ENCODE data around the gene TRIM72. TPM values are rescaled to one million over a fixed set of nuclear protein-coding genes. Genes with fewer than 3 reads are reported as not detected.
A peak's percentile ranks its signal among the peaks of the same experiment; 100 is the strongest.

Gene TRIM72
- total RNA-seq, 2 donors from 2014 or later, result not detected

DNA sequence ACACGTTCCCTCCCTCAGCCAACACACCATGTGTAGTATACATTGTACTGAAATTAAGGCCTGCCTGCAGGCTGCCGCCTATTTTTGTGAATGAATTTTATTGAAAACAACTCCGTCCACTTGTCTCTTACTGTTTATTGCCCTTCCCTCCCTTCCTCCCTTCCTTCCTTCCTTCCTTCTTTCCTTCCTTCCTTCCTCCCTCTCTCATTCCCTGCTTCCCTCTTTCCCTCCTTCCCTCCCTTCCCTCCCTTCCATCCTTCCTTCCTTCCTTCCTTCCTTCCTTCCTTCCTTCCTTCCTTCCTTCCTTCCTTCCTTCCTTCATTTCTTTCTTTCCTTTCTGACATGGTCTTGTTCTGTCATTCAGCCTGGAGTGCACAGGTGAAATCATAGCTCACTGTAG lies 48.2 kb downstream of the TRIM72 start:
- 56 to 80% methylated on average over 3 of the region's 3 CpGs for WGBS, 2 donors
- TF ChIP-seq, protein P1, sequence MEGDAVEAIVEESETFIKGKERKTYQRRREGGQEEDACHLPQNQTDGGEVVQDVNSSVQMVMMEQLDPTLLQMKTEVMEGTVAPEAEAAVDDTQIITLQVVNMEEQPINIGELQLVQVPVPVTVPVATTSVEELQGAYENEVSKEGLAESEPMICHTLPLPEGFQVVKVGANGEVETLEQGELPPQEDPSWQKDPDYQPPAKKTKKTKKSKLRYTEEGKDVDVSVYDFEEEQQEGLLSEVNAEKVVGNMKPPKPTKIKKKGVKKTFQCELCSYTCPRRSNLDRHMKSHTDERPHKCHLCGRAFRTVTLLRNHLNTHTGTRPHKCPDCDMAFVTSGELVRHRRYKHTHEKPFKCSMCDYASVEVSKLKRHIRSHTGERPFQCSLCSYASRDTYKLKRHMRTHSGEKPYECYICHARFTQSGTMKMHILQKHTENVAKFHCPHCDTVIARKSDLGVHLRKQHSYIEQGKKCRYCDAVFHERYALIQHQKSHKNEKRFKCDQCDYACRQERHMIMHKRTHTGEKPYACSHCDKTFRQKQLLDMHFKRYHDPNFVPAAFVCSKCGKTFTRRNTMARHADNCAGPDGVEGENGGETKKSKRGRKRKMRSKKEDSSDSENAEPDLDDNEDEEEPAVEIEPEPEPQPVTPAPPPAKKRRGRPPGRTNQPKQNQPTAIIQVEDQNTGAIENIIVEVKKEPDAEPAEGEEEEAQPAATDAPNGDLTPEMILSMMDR (IDR thresholded peaks at IDR 0.05), result no peak
- no peak for TF ChIP-seq POLR2A (IDR thresholded peaks at IDR 0.05)
- no peak for DNase-seq

DNA sequence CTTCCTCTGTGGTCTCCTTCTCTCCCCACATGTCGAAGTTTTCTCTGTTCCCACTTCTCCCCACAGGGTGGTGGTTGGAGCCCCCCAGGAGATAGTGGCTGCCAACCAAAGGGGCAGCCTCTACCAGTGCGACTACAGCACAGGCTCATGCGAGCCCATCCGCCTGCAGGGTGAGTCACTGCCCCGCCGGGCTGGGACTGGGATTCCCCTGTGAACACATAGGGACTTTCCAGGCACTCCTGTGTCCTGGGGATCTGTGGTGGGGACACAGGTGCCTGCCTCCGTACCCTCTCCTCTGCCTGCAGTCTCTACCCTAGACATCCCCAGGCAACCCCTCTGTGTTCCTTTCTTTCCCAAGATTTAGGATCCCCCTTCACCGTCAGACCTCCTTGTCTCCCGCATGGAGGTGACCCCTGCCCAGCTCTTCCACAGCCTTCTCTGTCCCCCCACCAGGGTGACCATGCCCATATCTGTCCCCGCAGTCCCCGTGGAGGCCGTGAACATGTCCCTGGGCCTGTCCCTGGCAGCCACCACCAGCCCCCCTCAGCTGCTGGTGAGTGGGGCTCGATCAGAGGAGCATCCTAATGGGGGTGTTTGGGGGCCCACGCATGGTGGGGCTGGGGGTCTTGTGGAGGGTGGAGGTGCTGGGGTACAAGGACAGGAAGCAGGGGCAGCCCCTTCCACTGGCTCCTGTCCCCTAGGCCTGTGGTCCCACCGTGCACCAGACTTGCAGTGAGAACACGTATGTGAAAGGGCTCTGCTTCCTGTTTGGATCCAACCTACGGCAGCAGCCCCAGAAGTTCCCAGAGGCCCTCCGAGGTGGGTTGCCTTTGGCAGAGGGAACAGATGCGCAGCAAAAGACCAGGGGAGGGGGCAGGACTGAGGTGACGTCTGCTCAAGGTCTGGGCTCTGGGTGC lies 51.7 kb downstream of the TRIM72 start:
- H3K4me3 ChIP-seq, result no peak overlapping the region
- ATAC-seq (peak; percentile 85), DNase-seq (peak; percentile 42 to 63 (median 47))
- 42 to 51% methylated on average over 13 to 17 of the region's 20 CpGs for WGBS, 2 donors
- no peaks in the 10 kb centered on the region for H3K9me3 ChIP-seq
- peak in 2 of 3 donors; percentile 43 to 52 for TF ChIP-seq POLR2A (IDR thresholded peaks at IDR 0.05)
- TF ChIP-seq, protein P1 (IDR thresholded peaks at IDR 0.05), result no peak
- H3K27me3 ChIP-seq, result no peaks in the 10 kb centered on the region
- peak overlapping the region in 2 of 4 donors; percentile 43 to 68 for H3K27ac ChIP-seq
- H3K36me3 ChIP-seq (replicated peaks in 1 of 2; ENCODE audit: insufficient read depth in 1 of 2, low read depth in 2 of 2), result no peaks in the 10 kb centered on the region
- intact Hi-C loops (cut with DNase I), result no loop called here
- peaks cover 9% of the 10 kb centered on the region for H3K4me1 ChIP-seq

More for the DNA sequence above, 48.2 kb downstream of the TRIM72 start:
- no peaks in the 10 kb centered on the region for H3K36me3 ChIP-seq (replicated peaks in 1 of 2; ENCODE audit: insufficient read depth in 1 of 2, low read depth in 2 of 2)
- peaks cover 9% of the 10 kb centered on the region for H3K4me1 ChIP-seq
- intact Hi-C loops (cut with DNase I), result no loop called here
- H3K9me3 ChIP-seq, result no peaks in the 10 kb centered on the region
- ATAC-seq, result no peak
- H3K27ac ChIP-seq, result no peak overlapping the region
- H3K27me3 ChIP-seq, result no peaks in the 10 kb centered on the region
- no peak overlapping the region for H3K4me3 ChIP-seq

DNA sequence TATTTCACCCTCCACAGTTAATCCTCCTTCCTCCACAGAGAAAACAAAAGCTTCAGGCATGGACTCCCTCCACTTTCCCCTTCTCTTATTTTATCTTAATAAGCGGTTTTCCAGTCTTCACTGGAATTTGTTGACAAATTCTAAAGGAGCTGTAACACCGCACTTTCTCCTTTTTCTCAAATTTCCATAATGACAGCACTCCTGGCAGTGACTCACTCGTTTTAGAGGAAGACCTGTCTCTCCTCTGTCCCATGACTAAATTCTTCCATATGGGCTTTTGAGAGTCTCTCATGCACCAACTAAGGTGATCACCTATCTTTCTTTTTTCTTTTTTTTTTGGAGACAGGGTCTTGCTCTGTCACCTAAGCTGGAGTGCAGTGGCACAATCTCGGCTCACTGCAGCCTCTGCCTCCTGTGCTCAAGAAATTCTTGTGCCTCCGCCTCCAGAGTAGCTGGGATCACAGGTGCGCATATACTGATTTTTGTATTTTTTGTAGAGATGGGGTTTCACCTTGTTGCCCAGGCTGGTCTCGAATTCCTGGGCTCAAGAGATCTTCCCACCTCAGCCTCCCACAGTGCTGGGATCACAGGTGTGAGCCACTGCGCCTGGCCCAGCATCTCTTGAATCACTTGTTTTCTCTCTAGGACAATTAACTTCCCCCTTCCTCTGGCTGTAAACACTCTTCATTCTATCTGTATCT lies 53.6 kb downstream of the TRIM72 start:
- H3K27ac ChIP-seq, result no peak overlapping the region
- no peak for TF ChIP-seq POLR2A (IDR thresholded peaks at IDR 0.05)
- TF ChIP-seq, protein P1 (IDR thresholded peaks at IDR 0.05), result no peak
- WGBS, 2 donors, result 55 to 62% methylated on average over 8 of the region's 8 CpGs
- no peaks in the 10 kb centered on the region for H3K9me3 ChIP-seq
- ATAC-seq (no peak), DNase-seq (no peak)
- intact Hi-C loops (cut with DNase I), result no loop called here
- no peaks in the 10 kb centered on the region for H3K27me3 ChIP-seq
- peaks cover 9% of the 10 kb centered on the region for H3K4me1 ChIP-seq
- H3K36me3 ChIP-seq (replicated peaks in 1 of 2; ENCODE audit: insufficient read depth in 1 of 2, low read depth in 2 of 2), result no peaks in the 10 kb centered on the region
- H3K4me3 ChIP-seq, result no peak overlapping the region

DNA sequence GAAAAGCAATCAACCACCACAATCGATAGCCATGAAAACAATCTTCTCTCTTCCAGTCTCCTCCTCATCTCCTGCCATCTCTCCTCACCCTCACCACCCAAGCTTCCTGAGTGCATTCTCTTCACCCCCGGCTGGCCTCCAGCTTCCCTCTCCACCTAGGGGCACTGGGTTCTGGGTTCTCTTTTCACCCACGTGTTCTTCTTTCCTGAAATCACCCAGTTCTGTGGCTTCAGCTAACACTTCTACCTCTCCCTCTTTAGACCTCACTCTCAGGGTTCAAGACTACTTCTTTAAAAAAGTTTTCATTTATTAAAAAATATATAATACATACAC lies 54.1 kb downstream of the TRIM72 start:
- H3K4me3 ChIP-seq, result no peak overlapping the region
- ATAC-seq, result no peak
- no peaks in the 10 kb centered on the region for H3K36me3 ChIP-seq (replicated peaks in 1 of 2; ENCODE audit: insufficient read depth in 1 of 2, low read depth in 2 of 2)
- no peak for DNase-seq
- intact Hi-C loops (cut with DNase I), result no loop called here
- no peaks in the 10 kb centered on the region for H3K9me3 ChIP-seq
- H3K27me3 ChIP-seq, result no peaks in the 10 kb centered on the region
- WGBS, 2 donors, result 30 to 48% methylated on average over 3 of the region's 3 CpGs
- H3K4me1 ChIP-seq, result peaks cover 9% of the 10 kb centered on the region
- TF ChIP-seq, protein P1 (IDR thresholded peaks at IDR 0.05), result no peak
- TF ChIP-seq POLR2A (IDR thresholded peaks at IDR 0.05), result no peak
- no peak overlapping the region for H3K27ac ChIP-seq
